HG03064 (cell line): ENCODE results near the gene C19orf73.
A peak's percentile ranks its signal among the peaks of the same experiment; 100 is the strongest.
"Not testable (repeated sequence)": the region's sequence is repeated elsewhere in the genome, so short reads cannot be mapped to it uniquely, and the experiment has no call there.

ENCODE experiments used
- ATAC-seq: cut with Tn5 transposase; IDR thresholded peaks from one replicate; pipeline ENCODE4 v1.9.1; 2021; ENCODE audit warnings: low read depth; ENCODE audit not compliant: unreplicated experiment

C19orf73 gene

DNA sequence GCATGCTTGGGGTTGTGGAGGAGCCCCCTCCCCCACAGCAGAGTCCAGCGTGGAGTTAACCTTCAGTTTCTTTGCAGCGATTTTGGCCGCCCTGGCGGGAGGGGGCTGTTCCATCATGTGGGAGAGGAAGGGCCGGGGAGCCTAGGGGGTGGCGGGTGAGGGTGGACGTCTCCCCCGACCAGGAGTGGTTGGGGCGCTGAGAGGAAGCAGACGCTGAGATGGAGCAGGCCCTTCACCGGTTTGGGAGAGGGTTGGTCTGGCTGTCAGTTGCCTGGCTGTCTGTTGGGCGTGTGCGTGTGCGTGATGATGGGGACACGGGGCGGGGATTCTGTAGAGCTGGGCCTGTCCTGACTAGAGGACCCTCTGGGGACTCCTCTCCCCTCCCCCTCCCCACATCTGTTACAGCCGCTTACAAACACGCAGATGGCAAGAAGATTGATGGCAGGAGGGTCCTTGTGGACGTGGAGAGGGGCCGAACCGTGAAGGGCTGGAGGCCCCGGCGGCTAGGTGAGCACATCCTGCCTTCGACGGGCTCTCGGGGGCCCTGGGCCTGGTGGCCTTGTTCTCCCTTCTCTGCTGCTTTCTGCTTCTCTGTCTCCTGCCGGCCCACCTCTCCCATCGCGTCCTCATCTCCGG, 14.6 kb downstream of the C19orf73 start:
- no peak for ATAC-seq

DNA sequence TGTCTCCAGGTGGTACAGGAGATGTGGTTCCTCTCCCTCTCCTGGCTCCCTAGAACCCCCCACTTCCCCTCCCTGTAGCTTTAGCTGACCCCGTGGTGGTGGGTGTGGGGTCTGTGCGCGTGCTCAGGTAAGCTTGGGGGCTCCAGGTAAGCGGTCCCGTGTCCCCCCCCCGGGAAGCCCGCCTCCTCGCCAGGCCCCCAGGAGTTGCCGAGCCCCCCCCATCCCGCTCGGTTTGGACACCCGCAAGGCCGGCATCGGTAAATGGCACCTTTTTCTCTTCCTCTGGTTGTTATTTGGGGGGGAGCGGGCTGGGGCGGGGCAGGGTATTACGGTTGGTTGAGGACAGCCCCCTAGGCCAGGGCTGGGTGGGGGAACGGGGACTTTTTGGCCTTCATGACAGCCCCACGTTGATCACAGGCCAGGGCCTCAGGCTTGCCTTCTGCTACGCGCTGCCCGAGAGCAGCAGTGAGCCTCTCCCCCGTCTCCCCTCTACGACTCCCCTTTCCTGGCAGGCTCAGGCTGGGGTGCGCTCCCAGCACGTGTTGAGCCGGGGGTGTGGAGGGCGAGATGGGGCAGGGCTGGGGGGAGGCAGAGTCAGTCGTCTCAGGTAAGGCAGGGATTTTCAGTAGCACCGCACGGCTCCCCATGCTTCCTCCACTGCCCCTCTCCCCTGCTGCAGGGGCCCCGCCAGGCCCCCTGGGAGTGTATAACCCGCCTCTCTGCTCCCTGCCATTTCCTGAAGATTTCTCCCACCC, 15.4 kb downstream of the C19orf73 start:
- no peak for ATAC-seq

DNA sequence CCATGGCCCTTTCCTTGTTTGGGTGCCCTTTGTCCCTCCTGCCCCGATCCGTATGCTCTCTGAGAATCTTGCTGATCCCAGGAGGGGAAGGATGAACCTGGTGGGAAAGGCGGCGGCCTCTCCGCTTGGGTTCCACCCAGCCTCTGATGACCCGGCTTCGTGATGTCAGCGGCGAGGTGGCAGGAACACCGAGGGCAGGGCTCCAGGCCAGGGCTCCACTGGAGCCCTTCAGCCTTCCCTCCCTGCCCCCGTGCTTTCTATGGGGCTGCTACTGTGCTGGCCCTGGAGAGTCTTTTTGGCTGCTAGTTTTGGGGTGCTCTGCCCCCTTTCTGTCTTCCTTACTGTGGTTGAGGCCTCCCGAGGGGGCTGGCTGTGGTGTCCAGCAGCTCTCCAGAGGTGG, 16.6 kb downstream of the C19orf73 start:
- ATAC-seq: no peak

DNA sequence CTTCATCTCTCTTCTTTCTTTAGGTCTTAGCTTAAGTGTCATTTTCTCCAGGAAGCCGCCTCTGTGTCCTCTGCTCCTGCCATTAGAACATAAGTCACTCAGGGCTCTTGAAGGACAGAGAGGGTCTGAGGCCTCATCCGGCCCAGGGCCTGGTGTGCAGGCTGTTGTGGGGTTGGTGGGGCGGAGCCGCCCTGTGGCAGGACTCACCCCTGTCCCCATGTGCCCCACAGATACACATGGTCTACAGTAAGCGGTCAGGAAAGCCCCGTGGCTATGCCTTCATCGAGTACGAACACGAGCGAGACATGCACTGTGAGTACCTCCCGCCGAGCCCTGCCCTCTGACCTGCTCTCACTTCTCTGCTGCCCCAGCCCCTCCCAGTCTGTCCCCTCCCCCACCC, 17.8 kb downstream of the C19orf73 start:
- ATAC-seq: no peak

DNA sequence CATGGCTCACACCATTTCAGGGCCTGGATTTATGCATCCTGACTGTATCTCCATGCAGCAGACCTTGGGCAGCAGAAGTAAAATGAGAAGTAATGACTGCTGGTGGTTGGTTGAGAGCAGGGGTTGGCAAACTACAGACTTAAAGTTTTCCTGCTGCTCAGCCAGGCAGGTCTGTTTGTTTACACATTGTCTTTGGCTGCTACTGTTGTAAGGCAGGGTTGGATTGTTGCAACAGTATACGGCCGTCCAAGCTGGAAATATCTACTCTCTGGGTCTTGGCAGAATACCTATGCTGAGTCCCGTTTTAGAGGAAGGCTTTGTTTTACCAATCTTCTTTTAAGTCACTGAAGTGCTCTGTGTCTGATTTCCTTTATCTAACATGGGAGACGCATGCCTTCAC, 20.1 kb downstream of the C19orf73 start:
- no peak for ATAC-seq

DNA sequence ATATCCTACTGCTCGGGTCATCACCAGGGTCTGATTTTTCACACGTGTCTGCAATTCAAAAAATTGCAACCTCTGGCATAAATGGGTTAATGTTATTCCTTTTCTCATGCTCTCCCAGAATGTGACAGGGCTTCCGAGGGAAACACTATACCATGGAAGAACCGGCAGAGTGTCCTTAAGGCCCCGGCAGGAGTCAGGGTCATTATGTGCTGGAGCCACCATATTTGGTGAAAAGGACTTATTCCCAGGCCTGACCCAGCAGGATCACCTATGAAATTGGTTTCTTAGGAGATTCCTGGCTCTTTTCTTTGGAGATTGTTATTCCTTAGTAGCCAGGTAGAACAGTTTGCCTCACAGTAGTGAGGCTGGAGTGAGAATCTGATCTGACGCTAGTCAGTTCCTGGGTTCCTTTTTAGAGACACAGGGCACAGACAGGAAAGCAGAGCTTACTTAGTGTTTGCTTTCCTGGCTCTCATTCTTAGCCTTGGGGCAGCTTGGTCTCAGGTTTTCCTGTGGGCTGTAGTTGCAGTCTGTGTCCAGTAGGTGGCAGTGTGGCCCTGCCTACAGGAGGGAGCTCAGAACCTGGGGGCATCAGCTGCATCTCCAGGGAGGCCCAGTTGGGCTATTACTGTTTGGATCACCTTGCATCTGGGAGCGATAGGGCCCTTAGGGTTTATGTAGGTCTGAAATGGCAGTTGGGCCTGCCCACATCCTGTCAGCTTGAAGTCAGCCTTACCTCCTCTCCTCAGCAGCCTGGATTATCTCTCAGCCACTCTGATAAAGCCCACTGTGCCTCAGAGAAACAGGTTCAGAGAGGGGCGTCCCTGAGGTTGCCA, 21.3 kb downstream of the C19orf73 start:
- no peak for ATAC-seq

DNA sequence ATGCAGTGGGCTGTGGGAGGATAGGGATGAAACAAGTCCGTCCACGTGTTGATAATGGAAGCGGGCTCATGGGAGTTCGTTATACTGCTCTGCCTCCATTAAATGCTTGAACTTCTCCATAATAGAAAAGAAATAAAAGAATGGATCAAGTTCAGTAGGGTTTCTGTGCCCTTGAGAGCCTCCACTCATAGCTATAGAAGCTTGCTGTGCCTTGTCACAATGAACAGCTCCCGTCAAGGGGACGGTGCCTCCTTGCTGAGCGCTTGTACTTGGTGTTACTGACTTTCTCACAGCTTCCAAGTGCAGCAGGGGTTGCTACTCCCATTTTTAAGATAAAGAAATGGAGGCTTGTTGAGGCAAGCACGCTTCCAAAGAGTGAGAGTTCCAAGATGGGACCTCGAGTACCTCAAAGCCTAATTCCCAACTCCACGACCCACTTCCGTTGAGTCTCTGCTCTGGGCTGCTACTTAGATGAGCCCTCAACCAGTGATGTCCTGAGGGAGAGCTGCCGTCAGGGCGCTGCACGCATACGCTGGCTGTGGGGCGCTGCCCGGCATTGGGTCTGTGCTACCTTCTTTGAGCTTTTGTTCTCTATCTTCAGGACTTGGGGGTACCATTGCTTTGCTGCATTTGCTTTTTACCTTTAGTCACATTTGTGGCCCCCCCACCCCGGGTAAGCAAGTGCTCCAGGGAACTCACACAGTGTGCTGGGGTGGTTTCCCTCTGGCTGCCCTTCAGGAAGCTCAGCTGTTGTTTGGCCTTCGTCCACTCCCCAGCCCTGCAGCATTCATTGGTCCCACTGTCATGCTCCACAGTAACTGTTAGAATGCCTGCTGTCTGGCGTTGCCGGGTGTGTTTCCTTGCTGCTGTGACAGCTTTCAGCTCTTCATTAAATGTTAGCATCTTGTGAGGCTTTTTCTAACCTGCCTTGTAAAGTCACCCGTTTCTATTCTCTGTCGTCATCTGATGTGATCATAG, 24.1 kb downstream of the C19orf73 start:
- ATAC-seq: no peak

DNA sequence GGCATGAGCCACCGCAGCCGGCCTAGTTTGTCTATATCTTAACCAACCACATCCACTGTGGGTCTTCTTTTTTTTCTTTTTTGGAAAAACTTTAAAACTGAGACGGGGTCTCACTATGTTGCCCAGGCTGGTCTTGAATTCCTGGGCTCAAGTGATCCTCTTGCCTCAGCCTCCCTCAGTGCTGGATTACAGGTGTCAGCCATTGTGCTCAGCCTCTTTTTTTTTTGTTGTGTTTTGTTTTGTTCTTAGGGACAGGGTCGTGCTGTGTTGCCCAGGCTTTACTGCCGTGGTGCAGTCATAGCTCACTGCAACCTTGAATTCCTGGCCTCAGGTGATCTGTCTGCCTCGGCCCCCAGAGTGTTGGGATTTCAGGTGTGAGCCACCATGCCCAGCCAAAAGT, 26.3 kb downstream of the C19orf73 start:
- no peak for ATAC-seq

DNA sequence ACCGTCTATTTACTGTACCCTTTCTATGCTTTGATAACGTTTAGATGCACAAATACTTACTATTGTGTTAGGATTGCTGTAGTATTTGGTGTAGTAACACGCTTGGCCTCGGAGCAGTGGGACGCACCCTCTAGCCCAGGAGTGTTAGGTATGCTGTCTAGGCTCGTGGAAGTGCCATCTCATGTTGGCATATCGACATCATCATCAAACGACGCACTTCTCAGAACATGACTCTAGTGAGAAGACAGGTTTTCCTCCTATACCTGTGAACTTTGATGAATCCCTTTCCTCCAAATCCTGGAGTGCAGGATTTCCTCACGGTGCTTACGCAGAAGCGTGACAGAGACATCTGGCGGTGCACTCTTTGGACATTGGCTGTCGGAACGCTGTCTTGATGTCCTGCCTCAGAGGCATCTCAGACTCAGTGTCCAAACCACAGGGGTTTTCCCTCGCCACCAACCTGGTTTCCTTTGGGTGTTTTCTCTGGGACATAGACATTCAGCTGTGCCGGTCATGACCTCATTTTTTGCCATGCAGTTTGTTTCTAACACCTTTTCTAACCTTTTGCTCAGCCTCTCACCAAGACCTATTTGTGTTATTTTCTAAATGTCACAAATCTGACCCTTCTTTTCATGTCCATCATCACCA, 27.4 kb downstream of the C19orf73 start:
- no peak for ATAC-seq

DNA sequence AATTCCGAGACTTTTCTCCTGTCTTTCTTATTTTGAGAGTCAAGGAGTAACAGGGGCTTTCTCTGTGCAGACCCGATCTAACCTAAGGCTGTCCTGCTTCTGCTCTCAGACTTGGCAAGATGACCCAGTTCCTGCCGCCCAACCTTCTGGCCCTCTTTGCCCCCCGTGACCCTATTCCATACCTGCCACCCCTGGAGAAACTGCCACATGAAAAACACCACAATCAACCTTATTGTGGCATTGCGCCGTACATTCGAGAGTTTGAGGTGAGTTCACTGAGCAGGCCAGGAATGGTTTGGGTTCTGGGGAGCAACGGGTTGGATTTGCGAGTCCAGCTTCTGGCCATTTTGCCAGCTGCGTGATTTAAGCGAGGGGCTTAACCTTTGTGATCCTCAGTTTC, 32.6 kb downstream of the C19orf73 start:
- ATAC-seq: no peak

DNA sequence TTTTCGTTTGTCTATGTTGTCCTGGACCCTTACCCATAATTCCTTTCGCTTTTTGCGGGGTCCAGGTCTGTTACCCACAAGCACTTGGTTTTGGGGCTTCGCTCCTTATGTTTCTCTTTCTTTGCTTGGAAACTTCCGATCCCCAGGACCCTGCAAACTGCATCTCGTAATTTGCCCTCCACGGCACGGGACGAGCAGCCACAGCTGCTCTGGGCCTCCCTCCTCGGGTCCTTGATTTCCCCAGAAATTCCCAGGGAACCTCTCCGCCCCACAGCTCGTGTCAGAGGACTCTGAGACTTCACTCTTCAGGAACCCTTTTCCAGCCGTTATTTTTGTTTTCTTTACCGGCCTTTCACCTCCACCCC, 33.1 kb downstream of the C19orf73 start:
- ATAC-seq: no peak

DNA sequence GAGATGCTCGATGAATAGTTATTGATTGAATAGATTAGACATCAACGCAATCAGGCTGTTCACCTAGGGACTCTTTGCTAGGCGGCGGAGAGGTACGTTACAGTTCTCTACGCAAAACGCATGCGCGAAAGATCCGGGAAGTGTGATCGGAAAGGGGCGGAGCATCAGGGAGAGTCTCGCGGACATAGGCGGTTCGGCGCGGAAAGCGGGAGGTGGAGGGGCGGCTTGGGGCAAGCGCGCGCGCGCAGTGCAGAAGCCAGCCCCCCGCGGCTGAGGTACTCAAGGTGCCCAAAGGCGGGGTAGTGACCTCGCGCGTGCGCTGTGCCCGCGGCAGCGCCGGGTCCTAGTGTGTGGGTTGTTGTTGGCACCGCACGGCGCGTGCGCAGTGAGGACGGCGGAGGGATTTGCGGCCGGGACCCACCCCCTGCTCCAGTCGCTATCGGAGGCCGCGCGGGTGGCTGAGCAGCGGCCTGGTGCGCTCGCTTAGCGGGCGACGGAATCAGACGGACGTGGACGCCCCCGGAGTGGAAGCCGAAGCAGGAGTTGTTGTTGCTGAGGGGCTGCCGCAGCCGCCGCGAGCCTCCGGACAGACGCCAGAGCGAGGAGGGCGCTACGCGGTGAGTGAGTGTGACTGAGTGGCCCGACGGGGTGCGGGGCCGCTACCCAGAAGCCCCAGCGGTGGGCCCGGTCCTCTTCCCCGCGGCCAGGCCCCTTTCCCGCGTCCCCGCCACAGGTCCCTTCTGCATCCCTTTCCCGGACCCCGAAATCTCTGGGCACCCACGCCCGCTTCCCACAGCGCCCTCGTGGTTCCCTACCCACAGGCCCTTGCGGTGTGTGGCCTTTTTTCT, 33.7 kb downstream of the C19orf73 start, which contains the start of gene SNRNP70:
SNRNP70 (plus strand) TSS at position 432 of the 848 bp plus-strand sequence. CDS start 964 bp downstream, outside the sequence.
- ATAC-seq: peak; percentile 83

DNA sequence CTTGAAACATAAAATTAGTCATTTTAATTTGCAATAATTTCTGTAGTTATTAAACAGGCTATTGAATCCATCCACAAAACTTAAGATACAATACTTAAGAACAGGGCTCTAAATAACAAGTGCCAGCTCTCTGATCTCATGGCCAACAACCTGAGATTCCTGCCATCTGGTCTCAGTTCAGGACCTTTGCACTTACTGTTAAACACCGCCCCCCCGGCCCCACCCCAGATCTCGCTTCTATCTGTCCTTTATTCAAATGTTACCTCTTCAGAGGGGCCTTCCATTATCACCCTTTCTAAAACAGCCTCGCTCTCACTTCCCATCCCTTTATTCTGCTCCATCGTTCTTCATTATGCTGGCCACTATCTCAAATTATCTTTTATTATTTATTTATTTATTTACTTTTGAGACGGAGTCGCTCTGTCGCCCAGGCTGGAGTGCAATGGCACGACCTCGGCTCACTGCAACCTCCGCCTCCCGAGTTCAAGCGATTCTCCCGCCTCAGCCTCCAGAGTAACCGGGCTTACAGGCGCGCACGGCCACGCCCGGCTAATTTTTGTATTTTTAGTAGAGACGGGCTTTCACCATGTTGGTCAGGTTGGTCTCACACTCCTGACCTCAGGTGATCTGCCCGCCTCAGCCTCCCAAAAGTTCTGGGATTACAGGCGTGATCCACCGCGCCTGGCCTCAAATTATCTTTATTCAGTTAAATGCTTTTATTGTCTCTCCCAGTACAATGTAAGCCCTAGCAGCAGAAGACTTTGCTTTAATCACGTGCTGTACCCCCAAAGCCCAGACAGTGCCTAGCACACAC, 34.5 kb downstream of the C19orf73 start:
- ATAC-seq: no peak

DNA sequence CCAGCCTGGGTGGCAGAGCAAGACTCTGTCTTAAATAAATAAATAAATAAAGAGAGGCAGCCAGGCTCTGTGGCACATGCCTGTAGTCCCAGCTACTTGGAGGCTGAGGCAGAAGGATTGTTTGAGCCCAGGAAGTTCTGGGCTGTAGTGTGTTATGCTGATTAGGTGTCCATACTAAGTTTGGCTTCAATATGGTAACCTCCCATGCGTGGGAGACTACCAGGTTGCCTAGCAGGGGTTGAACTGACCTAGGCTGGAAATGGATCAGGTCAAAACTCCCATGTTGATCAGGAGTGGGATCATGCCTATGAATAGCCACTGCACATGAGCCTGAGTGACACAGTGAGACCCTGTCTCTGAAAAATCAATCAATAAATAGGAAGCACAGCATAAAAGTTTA, 37.7 kb downstream of the C19orf73 start:
- no peak for ATAC-seq

DNA sequence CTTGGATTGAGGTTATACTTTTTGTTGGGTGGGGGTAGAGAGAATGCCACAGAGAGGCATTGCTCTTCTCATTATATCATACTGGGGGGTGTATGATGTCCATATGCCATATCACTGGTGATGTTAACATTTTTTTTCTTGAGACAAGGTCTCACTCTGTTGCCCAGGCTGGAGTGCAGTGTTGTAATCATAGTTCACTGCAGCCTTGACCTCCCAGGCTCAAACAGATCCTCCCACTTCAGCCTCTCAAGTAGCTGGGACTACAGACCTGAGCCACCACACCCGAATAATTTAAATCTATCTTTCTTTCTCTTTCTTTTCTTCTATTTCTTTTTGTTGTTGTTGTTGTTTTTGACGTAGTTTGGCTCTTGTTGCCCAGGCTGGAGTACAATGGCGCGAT, 38.6 kb downstream of the C19orf73 start:
- ATAC-seq: no peak

DNA sequence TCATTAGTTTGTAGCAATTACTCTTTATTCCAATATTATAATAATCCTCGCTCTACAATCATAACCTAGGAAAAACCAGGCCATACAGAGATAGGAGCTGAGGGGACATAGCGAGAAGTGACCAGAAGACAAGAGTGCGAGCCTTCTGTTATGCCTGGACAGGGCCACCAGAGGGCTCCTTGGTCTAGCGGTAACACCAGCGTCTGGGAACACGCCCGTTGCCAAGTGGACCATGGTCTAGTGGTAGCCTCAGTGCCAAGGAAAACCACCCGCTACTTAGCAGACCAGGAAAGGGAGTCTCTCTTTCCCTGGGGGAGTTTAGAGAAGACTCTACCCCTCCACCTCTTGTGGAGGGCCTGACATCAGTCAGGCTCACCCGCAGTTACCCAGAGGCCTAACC, 44.1 kb downstream of the C19orf73 start:
- not testable (repeated sequence) for ATAC-seq

DNA sequence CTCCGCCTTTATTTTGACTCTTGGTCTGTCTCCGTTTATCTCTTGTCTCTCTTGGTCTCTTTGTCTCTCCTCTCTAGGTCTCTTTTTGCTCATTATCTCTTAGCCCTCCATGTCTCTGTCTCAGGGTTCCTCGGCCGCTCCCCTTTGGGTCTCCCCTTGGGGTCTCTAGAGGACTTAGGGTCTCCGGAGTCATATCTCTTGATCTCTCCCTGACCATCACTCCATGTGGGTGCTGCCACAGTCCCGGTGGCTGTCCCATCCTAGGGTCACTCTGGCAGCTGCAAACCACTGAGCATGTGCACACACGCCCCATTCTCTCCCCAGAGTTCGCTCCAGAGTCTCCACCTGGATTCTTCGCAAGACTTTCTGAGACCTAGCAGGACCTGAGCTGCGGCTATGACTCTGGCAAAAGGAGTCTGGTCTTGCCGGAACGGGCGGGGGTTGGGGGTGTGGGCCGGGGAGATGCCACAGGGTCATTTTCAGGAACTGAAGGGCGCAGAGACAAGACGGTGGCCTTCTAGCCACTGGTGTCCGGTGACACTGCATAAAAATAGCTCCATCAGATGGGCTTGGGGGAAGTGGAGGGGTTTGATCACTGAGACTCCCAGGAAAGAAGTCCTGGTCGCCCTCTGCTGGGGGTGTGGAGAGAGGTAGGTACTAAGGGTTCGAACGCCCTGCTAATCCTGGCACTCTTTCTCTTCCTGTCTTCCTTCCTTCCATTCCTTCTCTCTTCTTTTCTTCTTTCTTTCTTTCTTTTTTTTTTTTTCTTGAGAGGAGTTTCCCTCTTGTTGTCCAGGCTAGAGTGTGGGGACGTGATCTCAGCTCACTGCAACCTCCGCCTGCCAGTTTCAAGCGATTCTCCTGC, 45.2 kb downstream of the C19orf73 start:
- ATAC-seq: no peak
